SK-N-SH (cell line): ENCODE results near the gene P2RX1. TPM values are rescaled to one million over a fixed set of nuclear protein-coding genes. Genes with fewer than 3 reads are reported as not detected.

Experiments
- CTCF ChIA-PET: fragments of 300-600, 350-600 bp; formaldehyde crosslinking; extraction: SDS; loops from one replicate; lab custom pipeline; 2021; lab: Yijun Ruan, JAX
- POLR2A ChIA-PET: fragments of 350-600 bp; sonication (Branson Sonifier 250); formaldehyde crosslinking; extraction: SDS; loops from one replicate; lab custom pipeline; 2020; ENCODE audit warnings: antibody characterized with exemption, inconsistent platforms; lab: Yijun Ruan, JAX
- DNase-seq: peaks from one replicate; pipeline ENCODE4 v3.0.0; 2012
- H2AFZ ChIP-seq: fragments of 200-600 bp; sonication (generic); 2 replicates; pipeline ENCODE4 v1.8.1; 2016; ENCODE audit warnings: antibody characterized with exemption, mild to moderate bottlenecking, low read depth
- H3F3A ChIP-seq: fragments of 200-600 bp; sonication (generic); replicated peaks from 2 replicates; pipeline ENCODE3; 2016; ENCODE audit warnings: antibody characterized with exemption, mild to moderate bottlenecking; ENCODE audit not compliant: insufficient read depth
- H3K27ac ChIP-seq, 2 experiments: fragments of 200-500 bp in 1 of 2; fragments of 200-600 bp in 1 of 2; sonication (Bioruptor generic) in 1 of 2; sonication (generic), shearing (Covaris generic) in 1 of 2; 2 replicates each; pipeline versions ENCODE4 v1.5.1 to v1.6.1; 2014 to 2016; ENCODE audit warnings: low read depth in 2 of 2, inconsistent platforms in 1 of 2, low read length in 1 of 2, mild to moderate bottlenecking in 1 of 2, mixed read lengths in 1 of 2
- H3K27me3 ChIP-seq: fragments of 200-600 bp; sonication (generic), shearing (Covaris generic); 2 replicates; pipeline ENCODE4 v1.6.1; 2016; ENCODE audit warnings: mixed run types; ENCODE audit not compliant: insufficient read depth
- H3K36me3 ChIP-seq, 2 experiments: fragments of 200-500 bp in 1 of 2; fragments of 200-600 bp in 1 of 2; sonication (Bioruptor generic) in 1 of 2; sonication (generic) in 1 of 2; replicated peaks in 1 of 2; 2 replicates each; pipeline versions ENCODE3 to v1.5.1; 2014 to 2016; ENCODE audit warnings: low read length in 1 of 2, mild to moderate bottlenecking in 1 of 2; ENCODE audit not compliant: insufficient read depth in 2 of 2, control insufficient read depth in 1 of 2
- H3K4me1 ChIP-seq, 2 experiments: fragments of 200-500 bp in 1 of 2; fragments of 200-600 bp in 1 of 2; sonication (Bioruptor generic) in 1 of 2; sonication (generic), shearing (Covaris generic) in 1 of 2; 2 replicates each; pipeline versions ENCODE4 v1.5.1 to v1.6.1; 2014 to 2016; ENCODE audit warnings: low read depth in 1 of 2, low read length in 1 of 2, mixed run types in 1 of 2; ENCODE audit not compliant: insufficient read depth in 2 of 2, control insufficient read depth in 1 of 2
- H3K4me2 ChIP-seq: fragments of 200-600 bp; sonication (generic), shearing (Covaris generic); 2 replicates; pipeline ENCODE4 v1.6.1; 2017; ENCODE audit warnings: mixed run types
- H3K4me3 ChIP-seq, 2 experiments: fragments of 200-500 bp in 1 of 2; fragments of 200-600 bp in 1 of 2; sonication (Bioruptor generic) in 1 of 2; sonication (generic), shearing (Covaris generic) in 1 of 2; 2 replicates each; pipeline versions ENCODE4 v1.5.1 to v1.8.1; 2014 to 2016; ENCODE audit warnings: low read depth in 2 of 2, inconsistent platforms in 1 of 2, low read length in 1 of 2, mild to moderate bottlenecking in 1 of 2, mixed read lengths in 1 of 2, moderate library complexity in 1 of 2
- H3K79me2 ChIP-seq: fragments of 200-600 bp; sonication (generic); 2 replicates; pipeline ENCODE4 v1.8.1; 2017; ENCODE audit warnings: mild to moderate bottlenecking; ENCODE audit not compliant: insufficient read depth
- H3K9ac ChIP-seq: fragments of 200-600 bp; sonication (generic); 2 replicates; pipeline ENCODE4 v1.6.1; 2017; ENCODE audit warnings: mixed run types
- H3K9me2 ChIP-seq: fragments of 200-600 bp; sonication (generic); 2 replicates; pipeline ENCODE4 v1.6.1; 2017; ENCODE audit warnings: mixed run types
- H3K9me3 ChIP-seq: fragments of 200-600 bp; sonication (generic); 2 replicates; pipeline ENCODE4 v1.6.1; 2017; ENCODE audit warnings: mixed run types, mild to moderate bottlenecking, moderate library complexity
- H4K20me1 ChIP-seq: fragments of 200-600 bp; sonication (generic); 2 replicates; pipeline ENCODE4 v1.6.1; 2017; ENCODE audit warnings: mild to moderate bottlenecking, mixed run types; ENCODE audit not compliant: insufficient read depth
- ELF1 ChIP-seq: IDR thresholded peaks from 2 replicates; pipeline ENCODE4 v1.4.0; 2012
- EZH2phosphoT487 ChIP-seq: fragments of 200-600 bp; sonication (generic); IDR thresholded peaks from 2 replicates; pipeline ENCODE4 v1.6.1; 2017; ENCODE audit warnings: low read depth, mixed run types, mild to moderate bottlenecking, antibody characterized with exemption, moderate library complexity, borderline replicate concordance
- POLR2AphosphoS5 ChIP-seq: IDR thresholded peaks from 2 replicates; pipeline ENCODE4 v1.6.1; 2012; ENCODE audit warnings: low read depth, low read length
- RAD21 ChIP-seq: IDR thresholded peaks from 2 replicates; pipeline ENCODE4 v1.6.1; 2012; ENCODE audit warnings: mild to moderate bottlenecking, low read length
- RCOR1 ChIP-seq: fragments of 150-350 bp; IDR thresholded peaks from 2 replicates; pipeline ENCODE4 v1.6.1; 2017; ENCODE audit warnings: antibody characterized with exemption, low read length
- RFX5 ChIP-seq: IDR thresholded peaks from 2 replicates; pipeline ENCODE4 v1.6.1; 2012; ENCODE audit warnings: mild to moderate bottlenecking, improper control_type of control experiment, low read length
- TAF1 ChIP-seq: IDR thresholded peaks from 2 replicates; pipeline ENCODE4 v1.6.1; 2012; ENCODE audit warnings: low read depth, mild to moderate bottlenecking, low read length, moderate library complexity, borderline replicate concordance
- USF2 ChIP-seq: fragments of 150-350 bp; IDR thresholded peaks from 2 replicates; pipeline ENCODE4 v1.6.1; 2017; ENCODE audit warnings: antibody characterized with exemption, low read length, low read depth, borderline replicate concordance
- YY1 ChIP-seq: IDR thresholded peaks from 2 replicates; pipeline ENCODE4 v1.4.0; 2012; ENCODE audit warnings: low read depth, mild to moderate bottlenecking
- WGBS: methylation state at CpG from one replicate; pipeline ENCODE4 v1.1.6; 2017; ENCODE audit warnings: low lambda C conversion rate; 5-methylcytosine and 5-hydroxymethylcytosine counted together
- polyA plus RNA-seq, 3 experiments: library from polyadenylated mRNA; depleted of rRNA; stranded (reverse); fragments of >200 nt; gene quantifications; 2 replicates each; pipeline ENCODE4 v1.2.3, GENCODE V29; 2012
- TF ChIP-seq, protein P1 (sequence below): IDR thresholded peaks from 2 replicates; pipeline ENCODE4 v1.4.0; 2012; ENCODE audit warnings: low read depth
- TF ChIP-seq, protein P2 (sequence below): IDR thresholded peaks from 2 replicates; pipeline ENCODE4 v1.6.1; 2012; ENCODE audit warnings: mild to moderate bottlenecking, low read depth, low read length, moderate library complexity
- TF ChIP-seq, protein P3 (sequence below): IDR thresholded peaks from 2 replicates; pipeline ENCODE4 v1.4.0; 2012; ENCODE audit warnings: low read depth, borderline replicate concordance

Gene P2RX1
- polyA plus RNA-seq, 1 of the 3 experiments (the other 2 are of a cell fraction), result not detected

- TF ChIP-seq, protein P1, sequence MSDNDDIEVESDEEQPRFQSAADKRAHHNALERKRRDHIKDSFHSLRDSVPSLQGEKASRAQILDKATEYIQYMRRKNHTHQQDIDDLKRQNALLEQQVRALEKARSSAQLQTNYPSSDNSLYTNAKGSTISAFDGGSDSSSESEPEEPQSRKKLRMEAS, result no peak
- TF ChIP-seq, protein P2, sequence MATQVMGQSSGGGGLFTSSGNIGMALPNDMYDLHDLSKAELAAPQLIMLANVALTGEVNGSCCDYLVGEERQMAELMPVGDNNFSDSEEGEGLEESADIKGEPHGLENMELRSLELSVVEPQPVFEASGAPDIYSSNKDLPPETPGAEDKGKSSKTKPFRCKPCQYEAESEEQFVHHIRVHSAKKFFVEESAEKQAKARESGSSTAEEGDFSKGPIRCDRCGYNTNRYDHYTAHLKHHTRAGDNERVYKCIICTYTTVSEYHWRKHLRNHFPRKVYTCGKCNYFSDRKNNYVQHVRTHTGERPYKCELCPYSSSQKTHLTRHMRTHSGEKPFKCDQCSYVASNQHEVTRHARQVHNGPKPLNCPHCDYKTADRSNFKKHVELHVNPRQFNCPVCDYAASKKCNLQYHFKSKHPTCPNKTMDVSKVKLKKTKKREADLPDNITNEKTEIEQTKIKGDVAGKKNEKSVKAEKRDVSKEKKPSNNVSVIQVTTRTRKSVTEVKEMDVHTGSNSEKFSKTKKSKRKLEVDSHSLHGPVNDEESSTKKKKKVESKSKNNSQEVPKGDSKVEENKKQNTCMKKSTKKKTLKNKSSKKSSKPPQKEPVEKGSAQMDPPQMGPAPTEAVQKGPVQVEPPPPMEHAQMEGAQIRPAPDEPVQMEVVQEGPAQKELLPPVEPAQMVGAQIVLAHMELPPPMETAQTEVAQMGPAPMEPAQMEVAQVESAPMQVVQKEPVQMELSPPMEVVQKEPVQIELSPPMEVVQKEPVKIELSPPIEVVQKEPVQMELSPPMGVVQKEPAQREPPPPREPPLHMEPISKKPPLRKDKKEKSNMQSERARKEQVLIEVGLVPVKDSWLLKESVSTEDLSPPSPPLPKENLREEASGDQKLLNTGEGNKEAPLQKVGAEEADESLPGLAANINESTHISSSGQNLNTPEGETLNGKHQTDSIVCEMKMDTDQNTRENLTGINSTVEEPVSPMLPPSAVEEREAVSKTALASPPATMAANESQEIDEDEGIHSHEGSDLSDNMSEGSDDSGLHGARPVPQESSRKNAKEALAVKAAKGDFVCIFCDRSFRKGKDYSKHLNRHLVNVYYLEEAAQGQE, result no peak
- no peak for TF ChIP-seq YY1
- no peak for TF ChIP-seq POLR2AphosphoS5
- TF ChIP-seq TAF1, result no peak
- TF ChIP-seq, protein P3, sequence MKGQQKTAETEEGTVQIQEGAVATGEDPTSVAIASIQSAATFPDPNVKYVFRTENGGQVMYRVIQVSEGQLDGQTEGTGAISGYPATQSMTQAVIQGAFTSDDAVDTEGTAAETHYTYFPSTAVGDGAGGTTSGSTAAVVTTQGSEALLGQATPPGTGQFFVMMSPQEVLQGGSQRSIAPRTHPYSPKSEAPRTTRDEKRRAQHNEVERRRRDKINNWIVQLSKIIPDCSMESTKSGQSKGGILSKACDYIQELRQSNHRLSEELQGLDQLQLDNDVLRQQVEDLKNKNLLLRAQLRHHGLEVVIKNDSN, result no peak
Observed at GRCh38 chr17:3962217-3962964, 46.1 kb upstream of the P2RX1 start (continued).

GRCh38 chr17:3961564-3962047, 45.3 kb upstream of the P2RX1 start:
- Histone ChIP-seq H3K4me3 (no peak overlapping the region), H3K36me3 (no peaks in the 10 kb centered on the region), H3K9ac (no peak overlapping the region), H4K20me1 (no peaks in the 10 kb centered on the region), H3K4me1 (peaks cover 0 to 9% of the 10 kb centered on the region in 2 experiments; a peak in 1 of 4 replicates), H2AFZ (no peak overlapping the region), H3K27me3 (peaks cover 26% of the 10 kb centered on the region), H3K9me2 (no peaks in the 10 kb centered on the region), H3K4me2 (no peak overlapping the region), H3K27ac (no peak overlapping the region), H3F3A (peaks cover 4% of the 10 kb centered on the region), H3K9me3 (no peaks in the 10 kb centered on the region), H3K79me2 (no peaks in the 10 kb centered on the region)
- POLR2A ChIA-PET, result no interaction called here
- WGBS, result 10% methylated on average over 2 of the region's 5 CpGs
- CTCF ChIA-PET, result interaction anchor here (1.1 to 2.3 kb wide), 3 partner anchors 18 to 97 kb away, joined by 3 to 12 read pairs (median 5); no protein-coding TSS in a partner anchor
- TF ChIP-seq ELF1 (no peak), EZH2phosphoT487 (no peak), RCOR1 (no peak), USF2 (no peak), RFX5 (no peak), YY1 (no peak), RAD21 (no peak)
- no peak for DNase-seq
